Measurements from ENCODE around the gene TNFAIP8L3.
A peak's percentile ranks its signal among the peaks of the same experiment; 100 is the strongest.
"Not testable (repeated sequence)": the region's sequence is repeated elsewhere in the genome, so short reads cannot be mapped to it uniquely, and the experiment has no call there.

TNFAIP8L3 gene

DNA sequence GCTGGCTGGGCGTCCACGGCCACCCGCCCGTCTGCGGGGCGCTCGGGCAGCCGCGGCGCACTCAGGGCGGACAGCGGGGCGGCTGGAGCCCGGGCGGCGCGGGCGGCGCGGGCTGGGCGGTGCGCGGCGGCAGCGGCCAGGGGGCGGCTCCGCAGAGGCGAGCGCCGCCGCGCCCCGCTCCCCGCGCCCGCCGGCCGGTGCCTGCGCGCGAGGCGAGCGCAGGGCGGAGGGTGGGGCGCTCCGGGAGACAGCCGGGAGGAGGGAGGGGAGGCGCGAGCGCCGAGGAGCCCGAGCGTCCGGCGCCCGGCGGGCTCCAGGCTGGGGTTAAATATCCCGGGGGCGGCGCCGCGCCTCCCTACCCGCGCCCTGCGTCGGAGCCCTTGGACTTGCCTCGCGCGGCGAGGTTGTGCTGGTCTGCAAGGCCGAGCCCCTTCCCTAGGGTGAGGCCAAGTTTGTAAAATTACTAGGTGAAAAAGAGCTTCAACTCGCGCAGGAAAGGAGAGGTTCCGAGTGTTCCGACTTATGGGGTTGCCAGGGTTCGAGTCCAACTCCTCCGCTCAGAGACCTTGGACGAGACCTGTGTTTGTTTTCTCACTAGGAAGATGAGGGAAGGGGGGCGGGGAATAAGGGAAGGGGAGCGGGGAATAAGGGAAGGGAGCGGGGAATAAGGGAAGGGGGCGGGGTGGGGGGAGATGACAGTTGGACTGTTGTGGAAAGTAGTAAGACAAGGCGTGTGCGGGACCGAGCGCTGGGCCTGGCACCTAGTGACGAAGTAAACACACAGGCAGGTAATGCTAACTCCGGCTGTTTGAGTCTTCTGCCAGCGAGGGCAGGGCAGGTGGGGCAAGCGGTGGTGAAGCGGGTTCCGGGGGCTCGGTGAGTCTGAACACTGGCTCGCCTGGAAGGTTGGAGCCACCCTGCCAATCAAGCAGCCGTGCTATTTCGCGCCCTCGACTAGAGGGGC is at the start of gene TNFAIP8L3:
TNFAIP8L3 (minus strand) TSS at position 301 of the 964 bp plus-strand sequence. CDS start 311 bp downstream, outside the sequence.
- no peak for DNase-seq

DNA sequence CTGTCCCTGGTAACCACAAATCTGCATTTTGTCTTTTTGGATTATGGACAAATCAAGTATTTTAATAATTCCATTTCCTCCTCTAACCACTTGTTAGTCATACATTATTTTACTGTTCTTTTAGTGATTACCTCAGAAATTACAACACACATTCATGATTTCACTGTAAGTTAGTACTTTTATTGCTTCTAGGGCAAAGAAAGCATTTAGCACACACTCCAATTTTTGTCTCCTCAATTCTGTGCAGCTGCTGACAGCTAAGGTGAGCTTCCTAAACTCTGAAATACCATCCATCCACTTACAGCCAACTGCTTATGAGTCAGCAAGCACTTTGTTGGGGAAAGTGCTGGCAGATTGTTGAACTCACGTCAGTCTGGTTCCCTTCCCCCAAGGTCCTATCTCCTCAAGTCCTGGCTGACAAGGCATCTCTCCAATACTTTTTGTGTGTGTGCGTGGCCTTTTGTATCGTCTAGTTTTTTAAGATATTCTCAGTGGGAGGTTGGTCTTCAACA is 49.4 kb upstream of the TNFAIP8L3 start:
- peak; percentile 9 for DNase-seq

DNA sequence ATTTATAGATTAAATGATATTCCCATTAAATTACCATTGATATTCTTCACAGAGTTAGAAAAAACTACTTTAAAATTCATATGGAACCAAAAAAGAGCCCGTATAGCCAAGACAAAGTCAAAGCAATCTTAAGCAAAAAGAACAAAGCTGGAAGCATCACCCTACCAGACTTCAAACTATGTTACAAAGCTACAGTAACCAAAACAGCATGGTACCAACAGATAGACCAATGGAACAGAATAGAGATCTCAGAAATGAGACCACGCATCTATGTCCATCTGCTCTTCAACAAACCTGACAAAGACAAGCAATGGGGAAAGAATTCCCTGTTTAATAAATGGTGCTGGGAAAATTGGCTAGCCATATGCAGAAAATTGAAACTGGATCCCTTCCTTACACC is 45.6 kb upstream of the TNFAIP8L3 start:
- not testable (repeated sequence) for DNase-seq

DNA sequence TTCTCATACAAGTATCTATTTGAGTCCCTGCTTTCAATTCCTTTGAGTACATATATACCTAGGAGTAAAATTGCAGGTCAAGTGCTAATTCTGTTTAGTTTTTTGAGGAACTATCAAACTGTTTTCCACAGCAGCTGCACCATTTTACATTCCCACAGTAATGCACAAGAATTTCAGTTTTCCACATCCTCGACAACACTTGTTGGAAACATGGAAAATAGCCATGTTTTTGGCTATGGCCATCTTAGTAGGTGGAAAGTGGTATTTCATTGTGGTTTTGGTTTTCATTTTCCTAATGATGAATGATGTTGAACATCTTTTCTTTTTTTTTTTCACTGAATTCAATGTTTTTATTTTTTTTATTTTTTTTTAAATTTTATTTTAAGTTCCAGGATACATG is 44.4 kb upstream of the TNFAIP8L3 start:
- DNase-seq, result no peak

DNA sequence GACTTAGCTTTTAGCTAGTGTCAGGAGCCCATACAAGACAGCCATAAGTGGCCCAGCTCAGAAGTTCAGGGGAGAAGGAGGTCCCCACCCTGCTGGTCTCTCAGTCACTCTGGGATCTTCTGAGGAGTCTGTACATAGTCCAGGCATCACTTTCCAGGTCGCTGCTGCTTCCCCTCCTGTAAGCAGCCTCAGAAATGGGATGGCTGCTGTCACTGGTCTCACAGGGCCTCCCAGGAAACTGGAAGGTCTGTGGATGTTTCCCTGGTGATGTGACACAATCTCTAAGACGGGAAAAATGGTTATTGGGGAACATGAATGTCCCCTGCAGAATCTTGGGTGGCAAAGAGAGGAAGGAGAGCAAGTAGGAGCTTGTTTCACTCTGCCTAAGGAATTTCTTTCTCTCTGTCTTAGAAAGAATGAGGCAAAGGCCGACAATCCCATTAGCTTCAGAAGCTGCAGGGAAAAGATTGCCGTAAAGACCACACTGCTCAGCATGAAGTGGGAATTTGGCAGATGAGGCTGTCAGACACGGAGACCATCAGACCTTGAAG is 43.2 kb upstream of the TNFAIP8L3 start:
- DNase-seq, result no peak

DNA sequence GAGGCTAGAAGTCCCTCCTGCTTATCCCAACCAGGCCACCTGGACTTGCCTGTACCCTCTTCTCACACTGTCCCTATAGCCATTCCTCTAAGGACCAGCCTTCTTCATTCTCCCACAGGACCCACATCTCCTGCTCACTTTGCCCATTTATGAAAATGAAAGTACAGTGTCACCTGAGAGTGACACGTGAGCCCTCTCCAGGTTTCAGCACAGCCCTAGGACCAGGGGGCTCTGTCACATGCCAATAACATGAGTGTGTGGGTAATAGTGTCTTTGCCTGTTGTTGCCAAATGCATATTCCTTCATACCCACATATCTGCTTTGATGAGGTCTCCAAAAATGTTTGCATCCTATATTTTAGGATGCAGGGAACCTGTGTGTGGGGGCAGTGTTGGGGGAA is 42.3 kb upstream of the TNFAIP8L3 start:
- DNase-seq, result no peak

DNA sequence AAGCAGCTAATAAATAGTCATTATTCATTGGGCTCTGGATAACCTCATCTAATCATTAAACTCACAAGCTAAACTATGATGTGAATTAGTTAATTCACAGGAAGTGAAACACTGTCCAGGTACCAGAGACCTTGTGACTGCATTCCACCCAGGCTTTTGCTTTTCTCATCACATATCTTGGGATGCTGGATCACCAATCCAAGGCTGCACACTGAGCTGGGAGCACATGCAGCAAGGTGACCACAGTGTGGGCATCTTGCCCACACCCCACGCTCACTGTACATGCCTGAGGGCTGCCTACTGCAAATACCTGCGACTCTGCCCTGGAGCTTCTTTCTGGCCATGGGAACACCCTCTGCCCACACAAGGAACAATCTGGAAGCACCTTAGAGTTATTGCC is 40.6 kb upstream of the TNFAIP8L3 start:
- no peak for DNase-seq

DNA sequence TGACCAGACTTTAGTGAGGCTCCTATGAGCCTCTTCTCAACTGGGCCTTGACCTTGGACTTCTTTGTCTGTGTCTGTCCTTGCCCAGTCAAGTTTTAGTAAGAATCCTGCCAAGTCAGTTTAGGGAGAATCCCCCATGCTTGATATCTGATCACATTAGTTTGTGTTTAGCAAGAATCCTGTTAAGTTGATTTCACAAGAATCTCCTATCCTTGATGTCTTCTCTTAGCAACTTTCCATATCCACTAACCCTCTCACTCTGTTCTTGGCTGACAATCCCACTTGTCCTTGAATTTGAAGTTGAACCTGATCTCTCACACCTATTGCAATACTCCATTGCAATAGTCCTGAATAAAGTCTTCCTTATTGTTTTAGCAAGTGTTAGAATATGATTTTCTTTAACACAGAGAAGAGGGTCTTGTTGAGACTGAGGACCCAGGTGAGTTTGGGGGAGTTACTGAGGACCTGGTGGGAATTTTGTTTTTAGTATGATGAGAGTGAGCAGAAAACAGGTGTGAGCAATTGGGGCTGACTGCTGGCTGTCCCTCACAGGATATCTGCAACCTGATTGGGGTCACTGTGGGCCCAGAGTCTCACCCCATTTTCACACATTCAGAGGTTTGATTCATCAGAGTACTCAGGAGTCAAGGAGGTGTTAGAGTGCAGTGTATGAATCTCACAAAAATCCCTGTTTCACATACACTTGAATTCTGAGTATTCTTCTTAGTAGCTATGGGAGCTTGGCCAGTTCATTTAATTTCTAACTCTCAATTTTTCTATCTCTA is 39.9 kb upstream of the TNFAIP8L3 start:
- no peak for DNase-seq

DNA sequence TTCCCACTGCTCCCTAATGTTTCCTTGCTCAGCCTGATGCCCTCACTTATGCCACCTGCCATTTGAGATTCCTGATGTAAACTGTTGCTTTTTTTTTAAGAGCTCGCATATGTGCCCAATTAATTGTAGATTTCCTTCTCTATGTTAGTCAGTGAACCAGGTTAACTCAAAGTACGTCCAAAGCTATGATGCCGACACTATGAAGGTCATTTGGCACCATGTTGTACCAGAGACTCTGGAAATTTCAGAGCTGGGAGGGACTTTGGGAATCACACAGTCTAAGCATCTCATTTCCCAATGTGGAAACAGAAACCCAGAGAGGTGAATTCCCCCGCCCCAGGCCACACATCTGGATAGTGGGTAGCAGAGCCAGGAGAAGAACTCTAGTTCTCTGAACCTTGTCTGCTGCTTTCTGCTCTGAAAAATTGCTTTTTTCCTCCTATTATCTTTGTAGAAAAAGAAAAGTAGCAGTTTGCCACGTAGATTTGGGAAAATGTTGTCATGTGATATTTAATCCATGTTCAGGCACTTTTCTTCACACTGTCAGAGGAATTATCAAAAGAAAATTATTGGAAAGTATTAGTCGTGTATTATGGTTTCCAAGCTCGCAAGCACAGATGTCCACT is 38.5 kb upstream of the TNFAIP8L3 start:
- no peak for DNase-seq

DNA sequence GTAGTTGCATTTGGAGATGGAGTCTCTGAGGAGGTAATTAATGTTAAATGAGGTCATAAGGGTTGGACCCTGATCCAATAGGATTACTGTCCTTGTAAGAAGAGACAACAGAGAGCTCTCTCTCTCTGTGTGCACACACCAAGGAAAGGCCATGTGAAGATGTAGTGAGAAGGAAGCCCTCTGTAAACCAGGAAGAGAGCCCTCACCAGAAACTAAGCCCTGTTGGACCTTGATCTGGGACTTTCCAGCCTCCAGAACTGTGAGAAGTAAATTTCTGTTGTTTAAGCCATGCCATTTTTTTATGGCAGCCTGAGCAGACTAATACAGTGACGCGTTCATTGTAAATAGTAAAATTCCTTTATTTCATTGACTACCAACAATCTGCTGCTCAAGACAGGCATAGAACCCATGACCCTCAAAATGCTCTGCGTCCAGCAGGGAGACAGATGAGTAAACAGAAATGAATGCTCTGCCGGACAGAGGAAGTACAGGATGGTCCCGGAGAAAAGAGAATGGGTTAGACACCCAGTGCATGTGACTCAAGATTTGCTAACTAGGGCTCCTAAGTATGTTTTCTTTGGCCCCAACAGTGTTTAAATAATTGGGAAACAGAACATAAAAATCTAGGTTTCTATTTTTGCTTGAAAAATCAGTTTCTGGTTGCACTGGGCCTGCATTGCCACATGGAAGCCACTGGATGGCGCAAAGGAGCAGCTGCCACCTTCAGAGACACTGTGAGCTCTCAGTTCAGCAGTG is 37.9 kb upstream of the TNFAIP8L3 start:
- DNase-seq, result peak; percentile 77

DNA sequence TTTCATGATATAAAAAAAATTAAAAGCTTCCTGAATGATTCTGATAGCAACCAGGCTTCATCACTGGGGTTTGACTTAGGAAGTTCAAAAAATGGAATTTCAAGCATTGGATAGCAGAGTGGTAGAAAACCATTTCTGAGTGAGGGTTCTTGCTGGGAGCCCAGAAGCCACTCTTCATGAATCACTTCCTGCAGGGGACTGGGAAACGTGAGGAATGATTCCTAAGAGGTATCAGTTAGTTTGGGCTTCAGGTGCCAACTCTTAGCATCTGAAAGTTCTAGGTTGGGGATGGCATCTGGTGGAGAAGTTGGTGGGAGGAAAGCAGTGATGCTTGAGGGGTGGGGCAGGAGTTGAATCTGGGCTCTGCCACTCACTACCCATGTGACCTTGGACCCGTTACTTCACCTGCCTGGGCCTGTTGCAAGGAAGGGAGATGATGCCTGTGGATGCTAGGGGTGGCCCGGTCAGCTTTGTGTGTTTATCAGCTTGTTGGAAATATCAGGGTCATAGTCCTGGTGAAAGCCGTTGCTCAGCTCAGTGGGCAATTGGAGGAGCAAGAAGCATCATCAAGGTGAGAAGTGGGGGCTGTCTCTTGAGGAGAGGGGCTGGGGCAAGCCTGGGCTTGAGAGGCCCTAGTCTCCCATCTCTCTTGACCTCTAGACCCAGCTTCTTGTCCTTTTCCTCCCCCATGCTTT is 37.0 kb upstream of the TNFAIP8L3 start:
- no peak for DNase-seq

DNA sequence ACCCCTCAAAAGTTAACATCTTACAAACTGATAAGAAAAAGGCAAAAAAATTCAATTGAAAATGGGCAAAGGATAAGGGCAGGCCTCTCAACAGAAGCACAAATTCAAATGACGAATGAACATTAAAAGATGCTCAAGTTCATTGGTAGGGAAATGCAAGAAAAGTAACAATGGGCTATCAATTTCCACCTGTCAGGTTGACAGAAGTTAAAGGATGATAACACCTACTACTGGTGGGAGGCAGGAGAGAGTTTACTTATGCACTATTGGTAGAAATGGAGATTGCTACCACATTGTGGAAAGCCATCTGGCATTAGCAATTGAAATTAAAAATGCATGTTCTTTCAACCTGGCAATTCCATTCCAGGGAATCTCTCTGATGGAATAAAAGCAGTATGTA is 35.6 kb upstream of the TNFAIP8L3 start:
- DNase-seq, result no peak

DNA sequence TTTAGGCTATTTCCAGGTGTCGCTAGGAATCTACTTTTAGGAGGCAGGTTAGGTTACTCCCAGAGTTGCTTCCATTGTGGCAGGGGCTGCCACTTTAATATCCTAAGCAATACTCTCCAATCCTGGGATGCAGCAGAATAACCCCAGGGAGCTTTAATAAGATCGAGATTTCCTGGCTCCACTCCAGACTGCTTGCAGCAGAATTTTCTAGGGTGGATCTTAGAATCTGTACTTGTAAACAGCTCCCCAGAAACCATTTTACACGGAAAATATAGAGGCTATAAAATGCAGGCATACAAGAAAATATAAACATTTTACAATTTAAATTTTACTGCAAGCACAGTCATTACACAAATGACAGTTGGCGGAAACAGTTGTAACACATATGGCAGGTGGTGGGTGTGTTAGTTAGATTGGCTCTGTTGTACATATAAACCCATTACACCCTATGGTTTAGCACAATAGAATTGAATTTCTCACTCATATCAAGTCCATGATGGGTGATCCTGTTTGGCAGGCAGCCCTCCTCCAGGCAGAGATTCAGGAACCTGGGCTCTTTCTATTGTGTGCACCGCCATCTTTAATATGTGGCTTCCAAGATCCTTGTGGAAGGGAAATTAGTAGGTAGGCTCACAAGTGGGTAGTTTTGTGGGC is 35.0 kb upstream of the TNFAIP8L3 start:
- no peak for DNase-seq

DNA sequence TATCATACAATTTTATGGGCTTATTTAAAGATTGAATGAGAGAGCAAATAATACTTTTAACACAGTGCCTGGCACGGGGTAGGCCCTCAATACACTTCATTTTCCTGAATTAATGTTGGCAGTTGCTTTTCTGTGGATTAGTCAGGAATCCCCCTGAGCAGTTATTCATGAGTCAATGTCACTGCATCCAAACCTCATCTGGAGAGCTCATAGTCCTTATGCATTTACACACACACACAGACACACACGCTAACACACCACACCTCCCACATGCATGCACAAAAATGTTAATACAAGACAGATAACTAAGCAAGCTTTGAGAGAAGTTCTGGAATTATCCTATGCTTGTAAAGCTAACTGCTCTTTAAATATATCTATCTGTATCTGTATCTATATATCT is 34.0 kb upstream of the TNFAIP8L3 start:
- DNase-seq, result no peak

DNA sequence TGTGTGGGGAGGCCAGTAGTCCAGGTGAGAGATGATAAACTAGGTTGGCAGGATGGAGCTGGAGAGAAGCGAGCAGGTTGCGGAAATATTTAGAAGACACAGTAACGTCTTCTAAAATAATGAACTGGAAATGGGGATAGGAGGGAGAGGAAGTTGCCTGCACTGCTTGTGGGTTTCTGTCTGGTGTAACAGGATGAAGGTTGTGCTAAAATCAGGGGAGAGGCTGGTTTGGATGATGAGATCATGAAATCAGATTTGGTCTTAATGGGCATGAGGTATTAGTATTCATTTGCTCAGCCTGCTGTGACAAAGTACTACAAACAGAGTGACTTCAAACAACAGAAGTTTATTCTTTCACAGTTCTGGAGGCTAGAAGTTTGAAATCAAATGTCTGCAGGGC is 32.1 kb upstream of the TNFAIP8L3 start:
- DNase-seq, result no peak

DNA sequence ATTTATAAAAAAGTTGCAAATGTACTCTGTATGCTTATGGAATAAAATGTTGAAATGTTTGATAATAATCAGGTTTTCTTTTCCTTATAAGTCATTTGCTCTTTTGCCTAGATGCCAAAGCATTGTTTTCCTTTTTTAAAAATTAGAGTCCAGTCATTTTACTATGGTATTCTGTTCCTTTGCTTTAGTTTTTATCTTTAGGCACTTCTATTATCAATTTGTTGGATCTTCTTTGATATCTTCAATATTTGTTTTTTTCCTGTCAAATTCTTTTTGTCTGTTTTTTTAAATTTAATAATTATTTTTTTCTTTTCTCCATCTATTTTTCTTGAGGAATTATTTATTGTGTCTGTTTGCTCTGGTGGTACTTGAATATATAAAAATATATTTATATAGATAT is 28.3 kb upstream of the TNFAIP8L3 start:
- DNase-seq, result not testable (repeated sequence)

DNA sequence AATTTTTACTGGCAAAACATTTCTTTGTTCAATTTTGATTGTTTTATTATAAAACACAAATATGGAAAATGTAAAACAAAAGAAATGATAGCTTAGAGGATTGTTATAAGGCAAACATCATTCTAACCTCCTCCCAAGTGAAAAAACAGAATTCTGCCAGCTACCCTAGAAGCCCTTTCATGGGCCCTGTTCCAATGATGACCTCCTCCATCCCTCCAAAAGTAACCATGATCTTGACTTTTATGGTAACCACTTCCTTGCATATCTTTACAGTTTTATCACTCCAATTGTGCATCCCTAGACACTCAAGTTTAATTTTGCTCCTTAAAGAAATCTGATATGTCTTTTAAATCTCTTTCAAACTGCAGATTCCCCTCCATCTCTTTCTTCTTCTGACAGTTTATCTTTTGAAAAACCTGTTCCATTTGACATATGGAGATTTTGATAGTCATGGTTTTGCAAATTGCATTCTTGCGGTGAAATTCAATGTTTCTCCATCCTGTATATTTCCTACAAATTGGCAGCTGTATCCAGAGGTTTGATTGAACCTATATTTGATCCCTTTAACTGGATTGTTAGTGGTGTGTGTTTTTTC is 27.0 kb upstream of the TNFAIP8L3 start:
- DNase-seq, result no peak

DNA sequence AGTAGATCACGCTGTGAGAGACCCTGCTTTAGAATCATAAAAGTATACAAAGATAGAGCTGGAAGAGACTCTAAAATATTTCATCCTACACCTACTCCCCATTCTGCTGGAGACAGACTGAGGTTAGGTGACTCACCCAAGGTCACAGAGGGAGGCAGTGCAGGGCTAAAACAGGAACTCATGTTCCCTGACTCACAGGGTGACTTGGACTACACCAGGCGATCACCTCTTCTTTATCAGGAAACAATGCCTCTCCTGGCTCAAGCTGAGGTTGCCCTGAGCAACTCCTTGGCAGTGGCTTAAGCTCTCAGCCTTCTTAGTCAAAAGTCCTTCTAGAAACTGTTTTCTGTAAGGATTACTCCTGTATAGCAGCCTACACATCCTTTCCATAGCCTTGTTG is 26.4 kb upstream of the TNFAIP8L3 start:
- peak; percentile 47 for DNase-seq

DNA sequence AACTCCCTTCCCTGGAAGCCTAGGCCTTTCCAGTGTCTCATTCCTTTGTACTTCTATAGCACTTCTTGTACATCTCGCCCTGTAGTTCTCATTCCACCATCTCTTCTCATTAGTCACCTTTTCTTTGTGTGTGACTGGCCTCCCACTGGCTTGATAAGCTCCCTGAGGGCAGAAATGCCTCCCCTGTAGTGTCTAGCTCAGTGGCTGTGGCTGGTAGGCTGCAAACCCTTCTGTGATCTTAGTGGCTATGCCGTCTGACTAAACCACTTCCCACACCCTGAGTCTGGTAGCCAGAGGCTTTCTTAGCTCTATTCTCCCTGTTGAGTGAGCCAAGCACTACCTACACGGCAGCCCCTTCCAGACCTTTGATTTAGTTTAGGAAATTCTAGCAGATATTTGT is 24.4 kb upstream of the TNFAIP8L3 start:
- DNase-seq, result no peak

DNA sequence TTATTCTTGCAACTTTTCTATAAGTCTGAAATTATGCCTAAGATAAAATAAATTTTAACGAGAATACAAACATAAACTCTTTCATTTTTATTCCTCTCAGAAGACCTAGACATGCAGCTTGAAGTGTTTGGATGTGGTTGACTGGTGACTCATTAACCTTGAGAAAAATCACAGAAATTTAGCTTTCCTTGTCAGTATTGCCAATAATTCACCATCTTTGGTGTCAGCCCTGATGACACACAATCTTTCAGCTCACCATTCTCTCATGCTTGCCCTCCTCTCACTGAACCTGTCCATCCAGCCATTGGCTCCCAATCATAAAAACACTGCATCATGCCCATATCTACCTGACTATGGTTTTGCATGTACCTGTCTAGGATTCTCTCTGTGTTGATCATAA is 22.6 kb upstream of the TNFAIP8L3 start:
- no peak for DNase-seq

Data from amniotic stem cell (primary cell).